Chondrocyte (in vitro differentiated cells): Measurements from ENCODE around the gene ZCWPW1. TPM values are rescaled to one million over a fixed set of nuclear protein-coding genes. Genes with fewer than 3 reads are reported as not detected.
"Not testable (repeated sequence)": the region's sequence is repeated elsewhere in the genome, so short reads cannot be mapped to it uniquely, and the experiment has no call there.

Experiments used
- DNase-seq: peaks from one replicate; pipeline ENCODE4 v3.0.0; 2021; ENCODE audit warnings: mixed read lengths, low spot score
- H3K27ac Mint-ChIP-seq: one replicate; pipeline ENCODE4 v1.8.0; 2021; ENCODE audit warnings: mild to moderate bottlenecking, moderate library complexity, mixed read lengths; ENCODE audit not compliant: unreplicated experiment
- H3K27me3 Mint-ChIP-seq: 2 replicates; pipeline ENCODE4 v1.8.0; 2021; ENCODE audit warnings: low read depth, mixed read lengths
- H3K36me3 Mint-ChIP-seq: 2 replicates; pipeline ENCODE4 v1.8.0; 2021; ENCODE audit warnings: low read depth, mixed read lengths
- H3K4me1 Mint-ChIP-seq: 2 replicates; pipeline ENCODE4 v1.8.0; 2021; ENCODE audit warnings: low read depth, mild to moderate bottlenecking, mixed read lengths
- H3K4me3 Mint-ChIP-seq: one replicate; pipeline ENCODE4 v1.8.0; 2021; ENCODE audit warnings: mild to moderate bottlenecking, moderate library complexity, mixed read lengths; ENCODE audit not compliant: unreplicated experiment
- H3K9me3 Mint-ChIP-seq: 2 replicates; pipeline ENCODE4 v1.8.0; 2021; ENCODE audit warnings: low read depth, mixed read lengths
- CTCF ChIP-seq: fragments of 200-600 bp; sonication (generic); IDR thresholded peaks from 2 replicates; pipeline ENCODE4 v1.5.0; 2021; ENCODE audit warnings: antibody characterized with exemption, mild to moderate bottlenecking, moderate library complexity
- total RNA-seq: library from RNA; stranded (reverse); gene quantifications from 3 replicates; pipeline ENCODE4 v1.2.1, GENCODE V29; 2021

Gene ZCWPW1
- total RNA-seq, 1 donor from 2014 or later, result 3.8 TPM

- peak; percentile 42 for DNase-seq
- Mint-ChIP-seq H3K4me3 (no peak overlapping the region), H3K9me3 (no peaks in the 10 kb centered on the region), H3K27ac (no peak overlapping the region), H3K27me3 (no peaks in the 10 kb centered on the region), H3K4me1 (no peaks in the 10 kb centered on the region), H3K36me3 (peaks cover 14% of the 10 kb centered on the region)
- TF ChIP-seq CTCF, result no peak
These were observed 60.6 kb downstream of the ZCWPW1 start for GRCh38 chr7:100367676-100368613.

GRCh38 chr7:100367251-100367620, 61.3 kb downstream of the ZCWPW1 start:
- Mint-ChIP-seq H3K27ac (no peak overlapping the region), H3K9me3 (no peaks in the 10 kb centered on the region)

GRCh38 chr7:100366411-100367250, 61.9 kb downstream of the ZCWPW1 start:
- H3K4me1 Mint-ChIP-seq, result no peaks in the 10 kb centered on the region
- H3K27me3 Mint-ChIP-seq, result no peaks in the 10 kb centered on the region
- DNase-seq, result peak; percentile 78
- no peaks in the 10 kb centered on the region for H3K9me3 Mint-ChIP-seq
- H3K4me3 Mint-ChIP-seq, result no peak overlapping the region
- TF ChIP-seq CTCF, result no peak
- peaks cover 27% of the 10 kb centered on the region for H3K36me3 Mint-ChIP-seq
- no peak overlapping the region for H3K27ac Mint-ChIP-seq

More at GRCh38 chr7:100367251-100367620, 61.3 kb downstream of the ZCWPW1 start:
- Mint-ChIP-seq H3K27me3 (no peaks in the 10 kb centered on the region), H3K36me3 (peaks cover 21% of the 10 kb centered on the region), H3K4me3 (no peak overlapping the region), H3K4me1 (no peaks in the 10 kb centered on the region)
- peak; percentile 43 for DNase-seq
- no peak for TF ChIP-seq CTCF

- DNase-seq, H3K4me1 Mint-ChIP-seq, H3K4me3 Mint-ChIP-seq, H3K9me3 Mint-ChIP-seq, H3K27ac Mint-ChIP-seq, H3K27me3 Mint-ChIP-seq: not testable (repeated sequence)
- H3K36me3 Mint-ChIP-seq, result peaks cover 30% of the 10 kb centered on the region
These were observed 62.5 kb downstream of the ZCWPW1 start for GRCh38 chr7:100365998-100366367.

- H3K4me3 Mint-ChIP-seq, result no peak overlapping the region
These were observed 64.0 kb downstream of the ZCWPW1 start for GRCh38 chr7:100364480-100364879.

GRCh38 chr7:100363797-100364196, 64.7 kb downstream of the ZCWPW1 start:
- H3K4me3 Mint-ChIP-seq, result not testable (repeated sequence)

More at GRCh38 chr7:100364480-100364879, 64.0 kb downstream of the ZCWPW1 start:
- no peak for TF ChIP-seq CTCF
- H3K36me3 Mint-ChIP-seq, result peaks cover 39% of the 10 kb centered on the region
- H3K4me1 Mint-ChIP-seq, result no peaks in the 10 kb centered on the region
- no peak overlapping the region for H3K27ac Mint-ChIP-seq
- H3K9me3 Mint-ChIP-seq, result no peaks in the 10 kb centered on the region
- H3K27me3 Mint-ChIP-seq, result no peaks in the 10 kb centered on the region
- DNase-seq, result no peak

More at GRCh38 chr7:100363797-100364196, 64.7 kb downstream of the ZCWPW1 start:
- H3K9me3 Mint-ChIP-seq, H3K27me3 Mint-ChIP-seq, DNase-seq, H3K27ac Mint-ChIP-seq, H3K4me1 Mint-ChIP-seq: not testable (repeated sequence)
- H3K36me3 Mint-ChIP-seq, result peaks cover 44% of the 10 kb centered on the region
